ENCODE data around the gene GPN2. TPM values are rescaled to one million over a fixed set of nuclear protein-coding genes. Genes with fewer than 3 reads are reported as not detected.

GPN2 gene
- total and polyA plus RNA-seq, 9 of the 15 experiments (the other 6 are each of a cell fraction or from before 2014, with no cell fraction given) = 9.9 to 58.8 (median 20.4) TPM

- no peak for TF ChIP-seq ZNF444 (CRISPR knock-in tag; IDR thresholded peaks at IDR 0.05)
- TF ChIP-seq HMGN3 (IDR thresholded peaks at IDR 0.05; ENCODE audit: borderline replicate concordance, extremely low read depth, insufficient read length, low read depth, low read length) = no peak
- no peak for TF ChIP-seq CLOCK (CRISPR knock-in tag; IDR thresholded peaks at IDR 0.05; ENCODE audit: borderline replicate concordance)
- no peak for TF ChIP-seq ZNF133 (CRISPR knock-in tag; IDR thresholded peaks at IDR 0.05)
- no peak for TF ChIP-seq MCM7 (IDR thresholded peaks at IDR 0.05)
- peak; percentile 62 for TF ChIP-seq L3MBTL2 (IDR thresholded peaks at IDR 0.05)
- TF ChIP-seq SMAD2 (IDR thresholded peaks at IDR 0.05; ENCODE audit: low read depth, low read length) = no peak
- no peak for TF ChIP-seq ZNF431 (CRISPR knock-in tag; IDR thresholded peaks at IDR 0.05)
- TF ChIP-seq NFRKB (IDR thresholded peaks at IDR 0.05; ENCODE audit: low read depth) = peak; percentile 97
- TF ChIP-seq EP400 (IDR thresholded peaks at IDR 0.05) = peak; percentile 88
- TF ChIP-seq SREBF2 (CRISPR knock-in tag; IDR thresholded peaks at IDR 0.05) = no peak
- TF ChIP-seq ETV6 (IDR thresholded peaks at IDR 0.05; ENCODE audit: borderline replicate concordance in 1 of 2, low read depth in 2 of 2, low read length in 1 of 2) = no peak
- TF ChIP-seq ETV6 (CRISPR knock-in tag; IDR thresholded peaks at IDR 0.05; ENCODE audit: borderline replicate concordance) = no peak
- TF ChIP-seq TEAD1 (CRISPR knock-in tag; IDR thresholded peaks at IDR 0.05) = peak; percentile 5 to 83; a peak in 1 of 4 replicates
- TF ChIP-seq ZBTB2 (IDR thresholded peaks at IDR 0.05) = no peak
- TF ChIP-seq SETDB1 (IDR thresholded peaks at IDR 0.05; ENCODE audit: low read length) = no peak
- peak; percentile 83; the same call in 1 of the 2 replicates for TF ChIP-seq POLR2AphosphoS2 (IDR thresholded peaks at IDR 0.05; ENCODE audit: low read length)
- no peak for TF ChIP-seq TFAM (CRISPR knock-in tag; conservative IDR thresholded peaks at IDR 0.05)
- TF ChIP-seq FUS (optimal IDR thresholded peaks at IDR 0.05; ENCODE audit: low read depth, low read length) = no peak
- TF ChIP-seq ZNF165 (CRISPR knock-in tag; IDR thresholded peaks at IDR 0.05; ENCODE audit: borderline replicate concordance) = 0 out of 2 replicates have a peak, but pooled peaks have one; percentile 45
- no peak for TF ChIP-seq MCM2 (IDR thresholded peaks at IDR 0.05; ENCODE audit: low read depth)
- peak; percentile 79 to 84; a peak in 3 of 4 replicates for TF ChIP-seq FOXK2 (conservative IDR thresholded peaks at IDR 0.05 in 1 of 2, IDR thresholded peaks at IDR 0.05 in 1 of 2; ENCODE audit: low read depth in 2 of 2)
- TF ChIP-seq HEY1 (CRISPR knock-in tag; IDR thresholded peaks at IDR 0.05; ENCODE audit: borderline replicate concordance) = no peak
- TF ChIP-seq DACH1 (IDR thresholded peaks at IDR 0.05; ENCODE audit: partially characterized antibody) = no peak
- TF ChIP-seq PCBP1 (IDR thresholded peaks at IDR 0.05; ENCODE audit: low read depth, low read length, poor library complexity, severe bottlenecking) = no peak
- TF ChIP-seq MECOM (CRISPR knock-in tag; IDR thresholded peaks at IDR 0.05) = no peak
- TF ChIP-seq CC2D1A (IDR thresholded peaks at IDR 0.05) = no peak; the same call in 1 of the 2 replicates
- no peak for TF ChIP-seq ZNF23 (CRISPR knock-in tag; IDR thresholded peaks at IDR 0.05)
These were observed 10.1 kb upstream of the GPN2 start, which contains the start of gene GPATCH3 (continued) for GRCh38 chr1:26900001-26900814.

All from K562 (cell line).